HG02588 (cell line): ENCODE results near the gene UMODL1.

Experiments
- ATAC-seq: cut with Tn5 transposase; IDR thresholded peaks from one replicate; pipeline ENCODE4 v1.9.1; 2021; ENCODE audit warnings: mild to moderate bottlenecking, moderate library complexity; ENCODE audit not compliant: unreplicated experiment

Gene UMODL1

DNA sequence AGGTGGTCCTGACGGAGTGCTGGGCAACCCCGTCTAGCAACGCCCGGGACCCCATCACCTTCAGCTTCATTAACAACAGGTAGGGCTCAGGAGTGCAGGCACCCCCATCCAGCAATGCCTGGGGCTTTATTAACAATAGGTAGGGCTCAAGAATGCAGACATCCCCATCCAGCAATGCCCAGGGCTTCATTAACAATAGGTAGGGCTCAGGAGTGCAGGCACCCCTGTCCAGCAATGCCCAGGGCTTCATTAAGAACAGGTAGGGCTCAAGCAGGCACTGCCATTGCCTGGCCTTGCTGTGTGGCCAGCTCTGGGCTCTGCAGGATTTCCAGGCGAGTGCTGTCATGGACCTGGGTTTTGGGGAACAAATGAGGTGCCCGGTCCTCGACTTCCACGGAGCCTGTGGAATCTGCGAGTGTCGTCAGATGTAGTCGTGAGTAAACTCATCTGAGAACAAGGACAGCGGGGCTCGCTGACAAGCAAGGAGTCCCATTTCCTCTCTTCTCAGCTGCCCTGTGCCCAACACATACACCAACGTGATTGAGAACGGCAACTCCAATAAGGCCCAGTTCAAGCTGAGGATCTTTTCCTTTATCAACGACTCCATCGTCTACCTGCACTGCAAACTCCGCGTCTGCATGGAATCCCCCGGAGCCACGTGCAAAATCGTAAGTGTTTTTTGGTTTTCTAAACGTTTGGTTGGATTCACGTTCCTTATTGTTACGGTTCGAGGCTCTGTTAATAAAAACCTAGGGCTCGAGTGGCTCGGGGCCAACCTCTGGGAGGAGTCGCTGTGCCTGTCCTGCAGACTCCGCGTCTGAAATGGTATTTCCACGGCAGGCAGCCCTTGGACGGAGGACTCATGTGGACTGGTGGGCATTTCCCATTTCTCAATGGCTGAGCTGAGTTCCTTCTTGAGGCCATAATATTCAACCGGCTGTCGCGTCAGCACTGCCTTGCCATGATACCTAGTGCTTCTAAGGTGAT lies 56.3 kb downstream of the UMODL1 start:
- ATAC-seq, result no peak

DNA sequence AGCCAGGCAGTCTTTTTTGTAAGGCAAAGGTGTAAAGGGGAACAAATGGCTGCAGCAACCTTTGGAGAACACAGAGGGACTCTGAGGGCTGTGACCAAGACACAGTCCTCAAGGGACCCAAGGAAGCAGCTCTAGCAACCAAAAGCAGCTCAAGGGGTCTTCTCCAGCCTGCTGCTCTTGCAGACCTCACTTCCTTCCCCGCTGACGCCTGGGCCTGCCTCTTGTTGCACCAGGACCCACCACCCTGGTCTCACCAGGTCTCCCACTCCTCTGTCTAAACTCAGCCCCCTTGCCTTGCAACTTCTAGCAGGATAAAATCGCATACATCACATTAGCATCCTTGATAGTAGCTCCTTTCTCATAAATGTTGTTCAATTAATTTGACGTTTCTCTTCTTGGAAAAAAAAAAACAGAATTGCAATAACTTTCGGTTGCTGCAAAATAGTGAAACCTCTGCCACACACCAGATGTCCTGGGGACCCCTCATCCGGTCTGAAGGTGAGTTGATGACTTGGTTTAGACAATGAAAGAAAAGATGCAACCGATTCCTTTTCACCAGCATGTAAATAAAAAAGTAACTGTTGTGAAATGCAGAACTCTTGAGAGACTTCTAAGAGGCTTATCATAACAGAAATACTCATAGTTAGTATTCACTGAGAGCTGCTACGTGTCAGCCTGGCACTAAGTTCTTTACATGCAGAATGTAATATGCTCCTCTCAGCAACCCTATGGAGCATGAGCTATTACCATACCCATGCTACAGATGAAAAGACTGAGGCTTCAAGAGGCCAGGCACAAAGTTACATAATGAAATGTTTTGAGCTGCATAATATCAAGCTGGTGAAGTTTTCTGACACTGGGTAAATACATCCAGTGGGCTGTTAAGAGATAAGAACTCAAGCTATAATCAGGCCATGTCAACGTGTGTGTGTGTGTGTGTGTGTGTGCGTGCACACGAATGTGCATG lies 58.5 kb downstream of the UMODL1 start:
- no peak for ATAC-seq

DNA sequence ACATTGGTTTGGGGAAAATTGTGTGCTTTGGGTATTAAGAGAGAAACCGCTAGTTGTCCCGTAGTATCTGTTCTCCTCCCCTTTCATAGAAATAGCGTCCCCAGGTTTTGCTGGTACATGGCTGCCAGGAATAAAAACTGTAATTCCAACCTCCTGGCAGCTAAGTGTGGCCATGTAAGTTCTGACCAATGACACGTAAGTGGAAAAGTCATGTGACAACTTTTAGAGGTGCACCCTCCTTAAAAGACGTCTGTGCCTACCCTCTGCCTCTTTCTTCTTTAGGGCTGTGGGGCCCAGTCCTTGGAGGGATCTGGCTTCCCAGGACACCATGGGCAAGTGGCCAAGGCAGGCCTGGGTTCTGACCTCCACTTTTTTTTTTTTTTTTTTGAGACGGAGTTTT lies 59.3 kb downstream of the UMODL1 start:
- no peak for ATAC-seq

DNA sequence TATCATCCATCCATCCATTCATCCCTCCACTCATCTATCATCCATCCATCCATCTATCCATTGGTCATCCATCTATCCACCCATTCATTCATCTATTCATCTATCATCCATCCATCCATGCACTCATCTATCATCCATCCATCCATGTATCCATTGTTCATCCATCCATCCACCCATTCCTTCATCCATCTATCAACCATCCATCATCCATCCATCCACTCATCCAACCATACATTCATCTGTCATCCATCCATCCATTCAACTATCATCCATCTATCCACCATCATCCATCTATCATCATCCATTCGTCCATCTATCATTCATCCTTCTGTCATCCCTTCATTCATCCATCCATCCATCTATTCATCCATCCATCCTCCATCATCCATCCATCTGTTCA lies 61.1 kb downstream of the UMODL1 start:
- no peak for ATAC-seq

DNA sequence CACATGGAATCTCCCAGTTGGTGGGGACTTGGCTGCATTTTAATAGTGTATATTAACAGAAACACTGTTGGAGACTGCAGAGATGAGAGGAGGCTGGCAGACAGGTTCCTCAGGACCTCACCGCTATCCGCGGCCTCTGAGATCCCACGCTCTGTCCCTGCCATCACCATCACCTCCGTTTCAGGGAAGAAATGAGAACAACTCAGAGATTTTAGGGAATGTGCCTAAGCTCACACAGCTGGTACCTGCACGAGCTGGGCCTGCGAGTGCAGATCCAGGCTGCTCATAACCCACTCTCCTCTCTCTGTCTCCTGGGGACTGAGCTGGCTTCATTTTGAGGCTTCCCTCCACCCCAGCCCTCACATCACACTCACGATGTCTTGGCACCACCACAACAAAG lies 62.0 kb downstream of the UMODL1 start:
- no peak for ATAC-seq

DNA sequence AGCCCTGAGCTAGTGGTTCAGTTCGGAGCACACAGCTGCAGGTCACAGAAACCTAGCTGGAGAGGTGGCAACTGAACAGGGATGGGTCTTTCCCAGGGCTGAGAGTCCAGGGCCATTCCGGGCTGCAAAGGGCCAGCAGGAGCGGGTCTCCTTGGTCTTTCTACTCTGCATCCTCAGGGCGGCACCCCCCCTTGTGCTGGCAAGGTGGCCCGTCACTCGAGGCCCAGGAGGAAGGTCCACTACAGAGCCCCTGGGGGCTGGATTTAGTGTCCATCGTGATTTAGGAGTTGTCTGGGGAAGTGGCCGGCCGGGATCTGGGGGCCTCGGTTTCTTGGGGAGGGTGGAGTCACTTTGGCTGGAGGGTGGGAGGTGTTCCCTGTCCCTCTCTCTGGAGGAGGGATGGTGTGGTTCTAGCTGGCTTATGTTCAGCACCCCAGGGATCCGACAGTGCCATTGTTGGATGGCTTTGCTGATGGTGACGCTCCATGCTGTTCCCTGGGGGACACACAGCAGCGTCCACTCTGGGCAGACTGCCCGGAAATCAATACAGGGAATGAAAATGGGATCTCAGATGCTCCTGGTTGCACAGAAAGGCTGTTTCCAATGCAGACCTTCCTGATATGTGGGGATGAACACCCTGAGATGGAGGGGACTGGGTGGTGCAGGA lies 64.4 kb downstream of the UMODL1 start:
- ATAC-seq, result no peak

DNA sequence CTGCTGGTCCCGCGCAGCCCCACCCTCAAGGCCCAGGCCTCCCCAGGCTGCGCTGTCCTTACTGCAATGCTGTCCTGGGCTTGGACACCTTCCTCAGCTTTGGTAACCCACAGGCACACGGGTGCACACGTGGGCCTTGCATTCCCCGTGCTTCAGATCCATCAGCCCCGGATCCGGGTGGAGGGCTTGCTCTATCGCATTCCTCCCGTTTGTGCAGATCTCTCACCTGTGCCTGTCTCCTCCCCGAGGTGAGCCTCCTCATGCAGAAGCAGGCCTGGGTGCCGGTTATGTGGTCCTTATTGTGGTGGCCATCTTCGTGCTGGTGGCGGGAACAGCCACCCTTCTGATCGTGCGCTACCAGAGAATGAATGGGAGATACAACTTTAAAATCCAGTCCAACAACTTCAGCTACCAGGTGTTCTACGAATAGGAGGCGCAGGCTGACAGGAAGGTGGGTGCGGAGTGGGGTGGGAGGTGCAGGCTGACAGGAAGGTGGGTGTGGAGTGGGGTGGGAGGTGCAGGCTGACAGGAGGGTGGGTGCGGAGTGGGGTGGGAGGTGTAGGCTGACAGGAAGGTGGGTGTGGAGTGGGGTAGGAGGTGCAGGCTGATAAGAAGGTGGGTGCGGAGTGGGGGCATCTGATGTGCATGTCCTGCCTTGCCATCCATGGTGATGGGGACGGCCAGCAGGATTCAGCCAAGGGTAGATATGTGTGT lies 66.2 kb downstream of the UMODL1 start:
- ATAC-seq, result no peak

DNA sequence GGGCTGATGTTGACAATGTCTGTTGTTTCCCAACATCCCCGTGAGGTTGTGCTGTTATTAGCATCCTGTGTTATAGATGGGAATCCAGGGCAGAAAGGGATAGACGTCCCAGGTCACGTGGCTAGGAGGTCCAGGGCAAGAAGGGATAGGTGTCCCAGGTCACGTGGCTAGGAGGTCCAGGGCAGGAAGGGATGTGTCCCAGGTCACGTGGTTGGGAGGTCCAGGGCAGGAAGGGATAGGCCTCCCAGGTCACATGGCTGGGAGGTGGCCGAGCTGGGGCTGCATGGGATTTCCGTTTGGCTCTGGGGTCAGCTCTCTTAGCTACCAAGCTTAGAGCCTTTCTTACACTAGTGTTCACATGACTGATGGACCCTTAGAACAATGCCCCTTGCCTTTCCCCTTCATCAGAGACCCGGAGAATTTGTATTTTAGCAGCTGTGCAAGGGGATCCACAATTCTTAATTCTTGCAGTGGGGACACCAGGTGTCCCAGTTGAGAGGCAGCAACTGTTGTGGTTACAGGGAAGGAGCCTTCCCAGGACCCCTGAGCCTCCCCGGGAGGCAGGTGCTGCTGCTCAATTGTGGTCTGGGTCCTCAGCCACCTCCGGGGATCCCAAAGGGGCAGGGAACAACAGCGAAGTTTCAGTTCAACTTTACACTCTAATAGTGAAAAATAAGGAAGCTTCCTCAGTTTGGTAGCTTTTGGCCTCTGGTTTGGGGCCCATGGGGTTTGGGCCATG lies 69.2 kb downstream of the UMODL1 start:
- ATAC-seq, result no peak

DNA sequence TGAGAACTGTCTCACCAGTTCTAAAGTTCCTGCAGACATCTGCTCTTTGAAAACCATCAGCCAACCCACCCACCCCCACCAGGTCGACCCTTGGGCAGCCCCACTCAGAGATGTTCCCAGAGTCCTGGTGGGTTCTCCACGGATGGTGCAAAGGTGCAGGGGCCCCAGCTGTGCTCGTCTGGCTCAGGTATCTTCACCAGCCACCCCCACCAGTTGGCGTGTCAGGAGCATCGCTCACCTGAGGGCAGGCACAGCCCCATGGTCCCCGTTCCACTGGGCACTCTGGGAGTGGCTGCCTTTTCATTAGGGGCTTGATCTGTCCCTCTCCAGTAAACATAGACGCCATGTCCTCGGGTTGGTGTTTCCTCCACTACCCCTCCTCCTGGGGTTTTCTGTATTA lies 70.5 kb downstream of the UMODL1 start:
- no peak for ATAC-seq

DNA sequence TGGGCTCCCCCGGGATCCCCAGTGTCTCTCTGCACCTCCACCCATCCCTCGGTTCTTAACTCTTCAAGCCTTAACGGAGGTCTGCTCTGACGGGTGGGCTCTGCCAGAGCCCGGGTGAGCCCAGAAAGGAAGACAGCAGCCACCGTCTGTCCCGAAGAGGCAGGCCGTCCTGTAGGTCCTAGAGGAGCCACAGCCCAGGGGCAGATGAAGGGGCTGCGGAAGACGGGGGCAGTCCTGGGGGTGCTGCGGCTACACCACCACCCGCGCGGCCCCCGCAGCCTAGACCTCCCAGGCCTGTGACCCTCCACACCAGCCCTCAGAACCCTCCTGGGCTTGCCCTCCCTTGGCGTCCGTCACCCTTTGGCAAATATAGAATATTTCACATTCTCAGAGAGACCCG lies 71.0 kb downstream of the UMODL1 start:
- no peak for ATAC-seq

DNA sequence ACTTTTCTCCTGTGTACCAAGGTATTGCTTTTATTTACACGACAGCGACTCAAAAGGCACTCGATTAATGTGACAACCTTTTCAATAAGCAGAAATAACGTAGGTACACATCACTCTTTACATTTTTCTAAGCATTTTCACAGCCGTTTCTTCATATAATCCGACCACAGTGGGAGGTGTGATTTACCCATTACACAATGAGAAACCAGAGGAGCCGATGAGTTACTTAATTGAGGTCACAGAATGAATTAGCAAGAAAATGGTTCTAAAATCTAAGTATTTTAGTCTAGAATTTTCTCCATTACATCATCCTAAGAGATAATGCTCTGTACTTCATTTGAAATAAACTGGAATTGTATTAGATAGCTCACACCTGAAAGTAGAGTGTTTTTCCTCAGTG lies 71.5 kb downstream of the UMODL1 start:
- no peak for ATAC-seq

DNA sequence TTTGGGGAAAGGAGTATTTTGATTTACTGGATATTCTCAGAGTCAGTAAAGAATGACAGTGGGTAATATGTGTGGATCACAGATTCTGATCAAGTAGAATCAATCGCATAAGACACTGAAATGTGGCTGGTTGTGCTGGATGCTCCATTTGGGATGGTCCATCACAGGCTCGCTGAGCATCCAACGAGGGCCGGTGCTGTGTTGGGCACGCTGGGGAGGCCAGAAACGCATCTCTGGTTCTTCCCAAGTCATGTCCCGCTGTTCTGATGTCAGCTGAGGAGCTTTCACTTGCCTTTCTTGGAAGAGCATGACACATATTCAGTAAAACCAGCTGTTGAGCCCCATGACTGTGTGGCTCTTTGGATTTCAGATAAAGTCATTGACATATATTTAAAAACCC lies 72.0 kb downstream of the UMODL1 start:
- ATAC-seq, result no peak

DNA sequence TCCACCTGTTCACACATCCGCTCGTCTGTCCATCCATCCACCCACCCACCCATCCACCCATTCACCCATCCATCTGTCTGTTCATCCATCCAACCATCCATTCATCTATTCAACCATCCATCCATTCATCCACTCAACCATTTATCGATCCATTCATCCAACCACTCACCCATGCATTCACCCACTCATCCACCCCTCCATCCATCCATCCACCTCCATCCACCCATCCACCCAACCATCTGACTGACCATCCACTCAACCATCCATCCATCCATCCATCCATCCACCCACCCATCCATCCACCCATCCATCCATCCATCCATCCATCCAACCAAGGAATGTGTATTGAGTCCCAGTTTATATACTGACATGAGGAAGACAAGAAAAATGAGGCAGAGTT lies 73.1 kb downstream of the UMODL1 start:
- no peak for ATAC-seq

DNA sequence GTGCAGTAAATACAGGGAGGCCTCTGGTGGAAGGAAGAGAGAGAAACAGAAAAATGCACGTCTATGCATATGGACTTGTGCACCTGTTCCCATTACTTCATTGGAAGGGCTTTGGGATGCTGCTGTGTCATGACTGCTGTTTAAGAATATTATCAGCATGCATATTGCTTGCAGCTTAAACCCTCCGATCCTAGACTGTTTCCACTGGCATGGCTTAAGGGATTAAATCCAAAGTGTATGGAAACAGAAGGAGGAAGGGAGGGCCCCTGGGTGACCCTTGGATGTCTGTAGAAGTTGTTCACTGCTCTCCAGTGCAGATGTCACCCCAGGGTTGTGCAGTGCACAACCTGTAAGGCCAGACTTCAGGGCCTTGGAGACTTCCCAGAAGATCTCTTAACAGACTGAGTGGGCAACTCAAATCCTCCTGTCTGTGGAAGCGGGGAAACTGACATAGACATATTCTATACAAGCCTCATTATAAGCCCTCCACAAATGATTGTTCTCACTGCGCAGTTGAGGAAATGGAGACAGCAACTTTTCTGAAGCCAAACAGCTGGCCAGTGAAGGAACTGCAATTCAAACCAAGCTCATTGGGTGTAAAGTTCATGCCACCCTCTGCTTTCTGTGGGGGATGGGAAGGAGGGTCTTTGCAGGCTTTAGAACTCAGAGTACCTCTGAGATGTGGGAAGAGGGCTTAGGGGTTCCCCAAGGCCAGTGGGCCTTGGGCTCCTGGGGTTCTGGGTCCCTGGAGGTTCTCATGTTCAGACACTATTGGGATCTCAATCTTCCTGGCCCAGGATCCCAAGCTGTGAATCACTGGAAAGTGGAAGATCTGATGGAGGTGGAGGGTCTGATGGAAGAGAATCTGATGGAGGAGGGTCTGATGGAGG lies 73.8 kb downstream of the UMODL1 start:
- ATAC-seq, result no peak

DNA sequence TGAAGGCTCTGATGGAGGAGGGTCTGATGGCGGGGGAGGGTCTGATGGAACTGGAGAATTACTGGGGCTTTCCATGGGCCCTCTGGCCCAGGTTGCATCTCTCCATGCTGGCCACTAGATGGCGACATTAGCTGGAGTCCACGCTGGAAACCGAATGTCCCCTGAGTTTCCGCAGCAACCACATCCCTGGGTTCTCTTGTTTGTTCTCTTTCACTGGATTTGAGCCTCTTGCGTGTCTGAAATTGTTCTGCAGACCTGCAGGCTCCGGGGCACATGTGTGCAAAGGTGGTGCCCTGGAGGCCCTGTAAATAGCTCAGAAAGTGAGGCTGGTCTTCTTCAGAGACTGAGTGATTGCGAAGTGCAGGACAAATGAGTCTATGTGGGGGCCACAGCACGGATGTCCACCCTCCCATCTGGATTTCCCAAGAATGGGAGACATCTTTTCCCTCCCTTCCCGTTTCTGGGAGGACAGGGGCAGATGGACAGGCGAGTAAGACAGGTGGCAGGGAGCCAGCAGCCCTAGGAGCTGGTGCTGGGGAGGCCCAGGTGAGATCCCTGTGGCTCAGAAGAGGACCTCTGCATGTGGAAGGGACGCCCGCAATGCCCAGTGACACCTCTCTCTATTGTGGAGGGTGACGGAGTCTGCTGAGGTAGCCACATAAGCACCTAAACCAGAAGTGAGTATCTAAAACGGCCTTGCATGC lies 74.6 kb downstream of the UMODL1 start:
- ATAC-seq, result no peak

DNA sequence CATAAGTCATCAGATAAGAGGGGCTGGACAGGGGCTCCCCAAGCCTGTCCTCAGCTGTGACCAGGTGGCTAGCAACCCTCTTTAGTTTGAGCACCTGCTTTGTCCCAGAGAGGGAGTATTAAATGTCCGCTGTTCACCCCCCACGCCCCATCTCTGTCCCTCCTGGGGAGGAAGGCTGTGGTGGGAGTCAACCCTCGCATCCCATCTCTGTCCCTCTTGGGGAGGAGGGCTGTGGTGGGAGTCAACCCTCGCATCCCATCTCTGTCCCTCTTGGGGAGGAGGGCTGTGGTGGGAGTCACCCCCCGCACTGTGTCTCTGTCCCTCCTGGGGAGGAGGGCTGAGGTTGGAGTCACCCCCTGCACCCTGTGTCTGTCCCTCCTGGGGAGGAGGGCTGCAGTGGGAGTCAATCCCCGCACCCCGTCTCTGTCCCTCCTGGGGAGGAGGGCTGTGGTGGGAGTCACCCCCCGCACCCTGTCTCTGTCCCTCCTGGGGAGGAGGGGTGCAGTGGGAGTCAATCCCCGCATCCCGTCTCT lies 75.2 kb downstream of the UMODL1 start:
- ATAC-seq, result no peak

DNA sequence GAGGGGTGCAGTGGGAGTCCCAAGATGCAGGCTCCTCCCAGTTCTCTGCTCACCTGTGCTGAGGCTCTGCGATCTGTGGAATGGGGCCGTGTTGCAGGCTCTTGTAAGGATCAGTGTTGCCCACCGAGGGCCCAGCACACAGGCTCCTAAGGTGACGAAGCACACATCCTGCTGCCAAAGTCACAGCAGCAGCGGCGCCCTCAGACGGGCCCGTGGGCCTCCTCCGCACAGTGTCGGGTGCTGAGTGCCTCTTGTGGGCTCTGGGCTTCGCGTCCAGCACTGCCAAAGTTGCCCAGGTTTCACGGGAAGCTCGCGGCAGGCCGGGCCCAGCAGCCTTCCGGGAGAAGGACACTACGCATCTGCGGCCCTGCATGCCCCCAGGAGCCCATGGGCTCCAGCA lies 75.7 kb downstream of the UMODL1 start:
- ATAC-seq, result no peak
